Kidney glomerular epithelial cell (primary cell): ENCODE data around the gene EMC8.

Experiments
- DNase-seq: peaks from one replicate; lab custom pipeline; 2025; lab: John Stamatoyannopoulos, UW

Gene EMC8

DNA sequence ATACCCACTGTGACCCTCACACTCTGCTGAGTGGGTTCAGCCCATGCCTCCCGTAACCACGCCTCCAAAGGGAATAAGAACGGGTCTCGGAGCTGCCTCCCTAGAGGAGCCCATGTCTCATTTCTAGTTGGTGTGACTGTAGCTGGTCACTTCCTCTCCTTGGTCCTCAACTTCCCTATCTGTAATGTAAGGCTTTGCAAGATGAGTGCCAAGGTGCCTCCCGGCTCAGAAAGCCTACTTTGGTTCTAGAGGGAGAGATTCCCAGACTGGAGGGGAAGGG is 69.2 kb downstream of the EMC8 start:
- no peak for DNase-seq

DNA sequence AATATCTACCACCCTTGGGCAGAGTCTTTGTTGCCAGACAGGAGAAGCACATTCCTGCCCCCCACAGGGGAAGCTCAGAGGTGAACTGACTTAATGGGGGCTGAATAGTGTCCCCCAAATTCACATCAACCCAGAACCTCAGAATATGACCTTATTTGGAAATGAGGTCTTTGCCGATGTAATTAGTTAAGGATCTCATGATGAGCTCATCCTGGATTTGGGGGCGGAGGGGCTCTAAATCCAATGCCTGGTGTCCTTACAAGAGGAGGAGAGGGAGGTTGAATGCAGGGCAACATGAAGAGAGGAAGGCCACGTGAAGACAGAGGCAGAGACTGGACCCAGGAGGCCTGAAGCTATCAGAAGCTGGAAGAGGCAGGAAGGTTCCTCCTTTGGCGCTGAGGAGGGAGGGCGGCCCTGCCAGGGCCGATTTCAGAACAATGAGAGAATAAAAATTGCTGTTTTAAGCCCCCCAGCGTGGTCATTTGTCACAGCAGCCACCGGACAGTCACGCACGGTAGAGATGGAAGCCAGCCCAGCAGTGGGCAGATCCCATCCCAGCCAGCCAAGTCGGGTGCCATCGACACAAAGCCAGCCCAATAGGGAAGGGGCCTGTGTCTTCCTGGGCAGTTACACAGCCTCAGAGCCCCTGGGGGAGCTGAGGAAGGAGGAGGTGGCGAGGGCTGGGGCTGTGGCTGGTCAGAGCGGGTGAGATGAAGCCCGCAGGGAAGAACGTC is 69.7 kb downstream of the EMC8 start:
- no peak for DNase-seq

DNA sequence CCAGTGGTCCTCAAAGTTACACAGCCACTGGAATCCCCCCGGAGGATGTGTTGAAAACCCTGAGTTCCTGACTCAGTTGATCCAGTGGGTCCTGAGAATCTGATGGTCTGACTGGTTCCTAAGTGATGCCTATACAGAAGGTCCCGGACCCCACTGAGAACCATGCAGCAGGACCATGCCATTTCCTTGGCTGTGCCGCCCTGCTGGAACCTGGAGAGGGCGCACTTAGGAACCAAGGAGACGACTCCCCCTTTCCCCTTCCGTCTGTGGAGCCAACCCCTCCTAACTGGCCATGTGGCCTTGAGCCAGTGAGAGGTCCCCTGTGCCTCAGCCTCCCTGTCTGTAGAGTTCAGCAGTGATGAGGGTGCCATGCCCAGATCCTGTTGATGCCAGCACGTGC is 70.5 kb downstream of the EMC8 start:
- DNase-seq, result no peak
